CD4-positive, alpha-beta T cell treated with Interleukin-17A for 4 hours (primary cell): ENCODE measurements around the gene RNF214.
"Not testable (repeated sequence)": the region's sequence is repeated elsewhere in the genome, so short reads cannot be mapped to it uniquely, and the experiment has no call there.

Experiments used
- DNase-seq: peaks from one replicate; pipeline ENCODE4 v3.0.0-alpha.2; 2020; ENCODE audit warnings: mixed read lengths

The RNF214 gene

GRCh38 chr11:117198613-117199012, 33.9 kb upstream of the RNF214 start:
- DNase-seq, result no peak

DNA sequence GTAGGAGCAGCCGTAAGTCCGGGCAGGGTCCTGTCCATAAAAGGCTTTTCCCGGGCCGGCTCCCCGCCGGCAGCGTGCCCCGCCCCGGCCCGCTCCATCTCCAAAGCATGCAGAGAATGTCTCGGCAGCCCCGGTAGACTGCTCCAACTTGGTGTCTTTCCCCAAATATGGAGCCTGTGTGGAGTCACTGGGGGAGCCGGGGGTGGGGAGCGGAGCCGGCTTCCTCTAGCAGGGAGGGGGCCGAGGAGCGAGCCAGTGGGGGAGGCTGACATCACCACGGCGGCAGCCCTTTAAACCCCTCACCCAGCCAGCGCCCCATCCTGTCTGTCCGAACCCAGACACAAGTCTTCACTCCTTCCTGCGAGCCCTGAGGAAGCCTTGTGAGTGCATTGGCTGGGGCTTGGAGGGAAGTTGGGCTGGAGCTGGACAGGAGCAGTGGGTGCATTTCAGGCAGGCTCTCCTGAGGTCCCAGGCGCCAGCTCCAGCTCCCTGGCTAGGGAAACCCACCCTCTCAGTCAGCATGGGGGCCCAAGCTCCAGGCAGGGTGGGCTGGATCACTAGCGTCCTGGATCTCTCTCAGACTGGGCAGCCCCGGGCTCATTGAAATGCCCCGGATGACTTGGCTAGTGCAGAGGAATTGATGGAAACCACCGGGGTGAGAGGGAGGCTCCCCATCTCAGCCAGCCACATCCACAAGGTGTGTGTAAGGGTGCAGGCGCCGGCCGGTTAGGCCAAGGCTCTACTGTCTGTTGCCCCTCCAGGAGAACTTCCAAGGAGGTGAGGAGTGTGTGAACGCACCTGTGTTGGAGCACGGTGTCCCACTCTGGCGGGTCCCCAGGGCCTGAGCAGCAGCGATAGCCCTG, 33.2 kb upstream of the RNF214 start, which contains the start of gene TAGLN:
TSS of gene TAGLN (plus strand) at position 318 of the 863 bp plus-strand sequence. CDS start 3,644 bp downstream, outside the sequence.
- no peak for DNase-seq

DNA sequence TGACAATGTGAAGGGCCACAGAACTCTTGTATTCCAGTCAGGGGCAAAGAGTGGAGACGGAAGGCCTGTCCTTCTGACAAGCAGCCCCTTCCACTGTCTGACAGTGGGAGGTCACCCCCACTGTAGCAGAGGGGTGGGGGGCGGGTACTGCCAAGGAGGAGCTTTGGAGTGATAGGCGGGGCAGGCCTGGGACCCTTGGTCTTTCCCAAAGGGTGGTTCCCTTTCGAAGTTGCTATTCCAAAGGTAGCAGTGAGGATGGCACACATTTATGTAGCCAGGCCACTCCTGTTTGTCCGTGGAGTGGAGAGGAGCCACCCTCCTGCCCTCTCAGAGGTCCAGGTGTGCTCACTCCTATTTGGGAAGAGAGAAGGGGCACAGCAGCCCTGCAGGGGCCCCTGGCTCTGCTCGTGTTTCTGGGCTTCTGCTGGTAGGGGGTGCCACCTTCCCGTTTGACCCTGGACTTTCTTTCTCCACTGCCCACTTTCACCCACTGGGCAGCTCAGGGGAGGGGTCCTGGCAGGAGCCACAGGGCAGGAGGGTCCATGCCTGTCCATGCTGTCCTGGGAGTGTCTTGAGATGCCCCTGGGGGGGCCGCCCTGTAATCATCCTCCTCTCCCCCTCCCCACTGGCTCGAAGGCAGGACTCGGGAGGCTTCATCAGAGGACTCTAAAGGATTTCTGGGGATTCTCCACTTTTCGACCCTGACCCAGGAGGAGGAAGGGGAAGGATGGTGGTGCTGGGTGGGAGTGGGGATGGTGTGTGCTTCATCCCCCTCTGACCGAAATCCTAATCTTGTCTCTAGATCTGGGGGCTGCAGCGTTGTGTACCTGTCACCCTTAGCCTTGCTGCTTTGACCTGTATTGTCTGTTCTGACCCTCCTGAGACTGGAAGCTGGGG, 32.3 kb upstream of the RNF214 start:
- no peak for DNase-seq

DNA sequence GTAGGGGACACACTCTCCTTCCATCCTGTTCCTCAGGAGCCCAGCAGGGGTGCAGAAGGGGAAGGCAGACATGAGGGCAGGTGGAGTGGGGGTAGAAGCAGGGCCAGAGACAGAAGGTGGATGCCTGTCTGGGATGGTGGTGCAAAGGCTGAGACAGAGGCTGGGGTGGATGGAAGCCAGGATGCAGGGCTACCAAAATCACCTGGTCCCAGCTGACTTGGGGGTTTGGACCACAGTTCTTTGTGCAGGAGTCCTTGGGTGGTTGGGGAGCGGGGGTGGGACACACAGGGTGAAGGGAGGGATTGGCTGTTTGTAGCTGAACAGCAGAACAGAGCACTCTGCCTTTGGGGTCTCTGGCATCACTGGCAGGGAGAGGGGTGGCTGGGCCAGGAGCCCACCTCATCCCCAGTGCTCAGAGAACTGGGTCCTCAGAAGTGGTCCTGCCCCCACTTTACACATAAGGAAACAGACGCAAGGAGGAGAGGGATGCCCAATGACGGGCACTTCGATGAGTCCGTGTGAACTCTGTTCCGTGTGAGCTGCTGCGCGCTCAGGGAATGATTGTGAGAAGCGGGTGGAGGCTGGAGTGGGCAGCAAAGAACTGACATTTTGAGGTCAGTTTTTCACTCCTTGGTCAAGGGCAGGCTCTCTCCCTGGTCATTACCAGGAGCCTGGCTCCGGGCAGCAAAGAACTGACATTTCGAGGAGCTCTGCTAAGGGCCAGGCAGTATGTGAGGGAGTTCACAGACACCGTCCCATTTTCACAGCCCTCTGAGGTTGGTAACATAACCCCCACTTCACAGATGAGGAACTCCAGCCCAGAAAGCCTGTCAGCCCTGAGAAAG, 31.4 kb upstream of the RNF214 start:
- no peak for DNase-seq

DNA sequence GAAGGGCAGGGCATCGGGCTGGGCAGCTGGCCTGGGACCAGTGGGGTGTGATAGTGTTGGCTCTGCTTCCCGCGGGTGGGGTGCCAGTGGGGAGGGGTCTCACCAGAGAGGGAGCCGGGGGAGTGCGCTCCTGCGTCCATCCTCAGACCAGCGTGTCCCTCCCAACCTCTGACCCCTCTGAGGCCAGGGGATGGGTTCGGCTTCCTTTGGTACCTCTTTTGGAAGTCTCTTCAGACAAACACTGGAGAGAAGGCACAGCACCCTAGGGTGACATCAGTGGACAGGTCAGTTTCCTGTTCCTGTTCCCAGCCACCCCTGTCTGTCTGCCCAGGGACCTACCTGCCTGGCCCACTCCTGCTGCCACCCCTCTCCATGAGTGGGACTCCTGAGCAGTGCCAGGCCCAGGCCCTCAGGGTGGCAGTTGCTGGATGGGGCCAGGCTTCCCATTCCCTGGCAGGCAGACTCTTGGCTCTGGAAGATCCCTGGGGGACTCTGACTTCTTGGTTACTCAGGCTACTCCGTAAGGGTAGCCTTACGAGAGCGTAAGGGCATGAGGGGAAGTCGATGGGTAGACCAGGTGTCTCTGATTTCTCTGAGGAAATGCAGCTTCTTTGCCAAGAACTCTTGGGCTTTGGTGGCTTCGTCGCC, 30.7 kb upstream of the RNF214 start:
- DNase-seq, result no peak

DNA sequence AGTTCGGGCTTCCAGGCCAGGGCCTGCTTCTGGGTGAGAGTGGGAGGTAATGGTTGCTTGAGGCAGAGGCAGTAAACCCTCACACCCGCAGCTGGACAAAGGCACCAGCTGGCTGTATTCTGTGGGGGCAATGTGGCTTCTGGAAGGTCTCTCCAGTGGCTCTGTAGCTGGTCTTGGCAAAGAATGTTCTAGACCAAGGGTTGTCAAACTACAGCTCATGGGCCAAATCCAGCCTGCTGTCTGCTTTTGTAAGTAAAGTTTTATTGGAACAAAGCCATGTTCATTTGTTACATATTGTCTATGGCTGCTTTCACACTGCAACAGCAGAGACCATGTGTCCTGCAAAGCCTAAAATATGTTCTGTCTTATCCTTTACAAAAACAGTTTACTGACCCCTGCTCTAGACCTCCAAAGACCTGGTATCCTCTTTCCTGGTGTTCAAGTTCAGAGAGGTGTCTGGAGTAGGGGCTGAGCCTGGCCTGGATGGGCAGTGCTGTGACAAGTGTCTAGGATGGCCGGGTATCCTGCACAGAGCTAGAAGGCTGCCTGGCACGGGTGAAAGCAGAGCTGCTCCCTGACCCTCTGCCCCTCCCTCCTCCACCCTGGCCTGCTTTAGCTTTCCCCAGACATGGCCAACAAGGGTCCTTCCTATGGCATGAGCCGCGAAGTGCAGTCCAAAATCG, 29.9 kb upstream of the RNF214 start:
- DNase-seq, result no peak

DNA sequence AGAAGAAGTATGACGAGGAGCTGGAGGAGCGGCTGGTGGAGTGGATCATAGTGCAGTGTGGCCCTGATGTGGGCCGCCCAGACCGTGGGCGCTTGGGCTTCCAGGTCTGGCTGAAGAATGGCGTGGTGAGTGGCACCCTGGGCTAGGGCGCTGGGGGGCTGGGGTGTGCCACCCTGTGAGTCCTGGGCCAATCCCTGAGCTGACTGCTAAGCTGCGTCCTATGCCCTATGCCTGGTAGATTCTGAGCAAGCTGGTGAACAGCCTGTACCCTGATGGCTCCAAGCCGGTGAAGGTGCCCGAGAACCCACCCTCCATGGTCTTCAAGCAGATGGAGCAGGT, 29.4 kb upstream of the RNF214 start:
- DNase-seq, result no peak

GRCh38 chr11:117204283-117205080, 28.0 kb upstream of the RNF214 start:
- no peak for DNase-seq

DNA sequence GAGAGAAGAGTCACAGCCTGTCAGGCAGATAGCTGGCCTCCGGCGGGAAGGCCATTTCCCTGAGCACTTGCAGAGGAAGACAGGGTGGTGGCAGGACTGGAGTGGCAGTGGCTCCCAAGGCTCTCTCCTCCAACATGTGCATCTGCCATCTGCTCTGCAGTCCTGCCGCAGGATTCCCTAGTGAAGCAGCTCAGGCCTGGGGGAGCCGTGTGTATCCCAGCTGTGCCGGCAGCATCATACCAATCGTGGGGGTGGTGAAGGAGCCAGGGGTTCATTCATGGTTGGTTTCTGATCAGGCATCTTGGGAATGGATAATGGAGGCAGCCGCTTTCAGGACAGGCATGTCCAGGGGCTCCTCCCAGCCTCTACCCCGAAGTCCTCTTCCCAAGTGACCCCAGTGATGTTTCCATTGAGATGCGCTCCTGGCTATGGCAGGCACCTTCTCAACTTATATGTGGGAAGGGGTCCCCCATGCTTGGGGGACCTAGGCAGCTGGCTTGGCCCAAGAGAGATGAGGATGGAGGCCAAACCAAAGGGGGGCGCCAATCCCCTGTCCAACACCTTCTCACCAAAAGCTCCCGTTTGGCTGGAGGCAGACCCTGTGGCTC, 27.2 kb upstream of the RNF214 start:
- no peak for DNase-seq

GRCh38 chr11:117206111-117206510, 26.4 kb upstream of the RNF214 start:
- DNase-seq, result not testable (repeated sequence)

GRCh38 chr11:117206859-117207258, 25.6 kb upstream of the RNF214 start:
- not testable (repeated sequence) for DNase-seq

DNA sequence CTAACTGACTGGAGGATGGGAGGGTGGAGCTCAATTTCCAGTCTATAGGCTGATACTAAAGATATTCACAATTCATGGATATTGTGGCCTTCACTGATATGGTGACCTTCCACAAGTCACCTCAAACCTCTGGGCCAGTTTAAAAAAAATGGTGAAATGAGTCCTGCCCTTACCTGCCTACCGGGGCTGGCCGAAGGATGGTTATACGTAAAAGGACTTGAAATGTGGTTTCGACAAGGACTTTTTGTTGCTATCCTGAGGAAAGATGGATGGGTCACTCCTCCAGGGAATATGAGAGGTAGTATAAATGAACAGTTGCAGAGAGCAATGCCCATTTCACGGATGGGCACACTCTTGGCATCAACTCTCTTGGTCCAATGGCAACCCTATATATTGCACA, 25.0 kb upstream of the RNF214 start:
- not testable (repeated sequence) for DNase-seq

DNA sequence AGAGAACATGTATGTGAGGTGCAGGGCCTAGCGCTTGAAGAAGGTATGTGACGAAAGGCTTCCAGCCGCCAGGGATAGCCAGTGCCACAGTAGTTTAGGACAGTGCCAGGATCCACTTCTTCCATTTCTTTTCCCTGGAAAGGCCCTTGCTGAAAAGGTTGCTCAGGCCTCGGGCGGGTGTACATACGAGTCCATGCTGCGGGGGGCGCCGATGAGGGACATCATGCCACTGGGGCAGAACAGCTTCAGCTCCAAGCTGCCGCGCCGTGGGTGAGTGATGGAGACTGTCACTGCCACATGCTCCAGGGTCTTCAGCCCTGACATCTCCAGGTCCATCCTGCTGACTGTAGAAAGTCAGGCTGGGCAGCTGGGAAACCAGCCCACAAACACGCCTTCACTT, 23.8 kb upstream of the RNF214 start:
- DNase-seq, result not testable (repeated sequence)

DNA sequence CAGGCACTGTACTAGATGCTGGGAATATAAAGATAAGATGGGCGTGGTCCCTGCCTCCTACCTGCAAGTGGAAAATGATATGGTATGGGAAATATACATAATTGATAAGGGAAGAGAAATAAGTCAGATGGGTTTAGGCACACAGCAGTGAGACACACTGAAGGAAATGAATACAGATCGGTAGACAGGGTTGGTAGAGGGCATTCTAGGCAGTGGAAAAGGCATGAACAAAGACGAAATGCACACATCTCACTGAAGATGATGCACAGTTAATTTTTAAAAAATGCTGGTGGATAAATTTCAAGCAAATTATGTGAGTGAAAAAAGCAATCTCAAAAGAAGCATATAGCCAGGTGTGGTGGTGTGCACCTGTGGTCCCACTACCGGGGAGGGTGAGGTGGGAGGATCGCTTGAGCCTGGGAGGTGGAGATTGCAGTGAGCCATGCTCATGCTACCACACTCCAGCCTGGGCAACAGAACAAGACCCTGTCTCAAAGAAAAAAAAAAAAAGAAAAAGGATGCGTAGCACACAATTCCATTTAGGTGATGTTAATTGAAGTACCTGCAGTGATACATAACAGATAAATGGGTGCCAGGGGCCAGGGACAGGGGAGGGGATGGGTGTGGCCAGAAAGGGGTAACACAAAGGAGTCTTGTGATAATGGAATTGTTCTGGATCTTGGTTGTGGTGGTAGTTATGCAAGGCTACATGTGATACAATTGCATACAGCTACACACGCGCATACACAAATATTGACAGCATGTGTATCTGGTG, 22.9 kb upstream of the RNF214 start:
- not testable (repeated sequence) for DNase-seq

GRCh38 chr11:117210620-117211019, 21.9 kb upstream of the RNF214 start:
- DNase-seq, result no peak

DNA sequence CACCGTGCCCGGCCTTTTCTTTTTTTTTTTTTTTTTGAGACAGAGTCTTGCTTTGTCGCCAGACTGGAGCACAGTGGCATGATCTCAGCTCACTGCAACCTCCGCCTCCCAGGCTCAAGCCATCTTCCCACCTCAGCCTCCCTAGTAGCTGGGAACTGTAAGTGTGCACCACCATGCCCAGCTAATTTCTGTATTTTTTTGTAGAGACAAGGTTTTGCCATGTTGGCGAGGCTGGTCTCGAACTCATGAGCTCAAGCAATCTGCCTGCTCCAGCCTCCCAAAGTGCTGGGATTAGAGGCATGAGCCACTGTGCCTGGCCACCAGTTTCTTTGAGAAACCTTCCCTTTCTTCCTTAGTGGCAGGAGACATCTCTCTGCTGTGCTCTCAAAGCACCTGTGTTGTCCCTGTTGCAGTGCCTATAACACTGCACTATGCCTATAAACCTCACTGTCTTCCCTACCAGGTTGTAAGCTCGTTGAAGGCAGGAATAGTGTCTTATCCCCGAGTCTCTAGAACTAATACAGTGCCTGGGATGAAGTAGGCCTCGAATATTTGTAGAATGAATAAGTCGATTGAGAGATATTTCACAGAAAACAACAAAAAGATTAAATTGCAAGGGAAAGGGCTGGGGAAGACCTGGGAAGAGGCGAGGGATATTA, 19.6 kb upstream of the RNF214 start:
- DNase-seq, result no peak

DNA sequence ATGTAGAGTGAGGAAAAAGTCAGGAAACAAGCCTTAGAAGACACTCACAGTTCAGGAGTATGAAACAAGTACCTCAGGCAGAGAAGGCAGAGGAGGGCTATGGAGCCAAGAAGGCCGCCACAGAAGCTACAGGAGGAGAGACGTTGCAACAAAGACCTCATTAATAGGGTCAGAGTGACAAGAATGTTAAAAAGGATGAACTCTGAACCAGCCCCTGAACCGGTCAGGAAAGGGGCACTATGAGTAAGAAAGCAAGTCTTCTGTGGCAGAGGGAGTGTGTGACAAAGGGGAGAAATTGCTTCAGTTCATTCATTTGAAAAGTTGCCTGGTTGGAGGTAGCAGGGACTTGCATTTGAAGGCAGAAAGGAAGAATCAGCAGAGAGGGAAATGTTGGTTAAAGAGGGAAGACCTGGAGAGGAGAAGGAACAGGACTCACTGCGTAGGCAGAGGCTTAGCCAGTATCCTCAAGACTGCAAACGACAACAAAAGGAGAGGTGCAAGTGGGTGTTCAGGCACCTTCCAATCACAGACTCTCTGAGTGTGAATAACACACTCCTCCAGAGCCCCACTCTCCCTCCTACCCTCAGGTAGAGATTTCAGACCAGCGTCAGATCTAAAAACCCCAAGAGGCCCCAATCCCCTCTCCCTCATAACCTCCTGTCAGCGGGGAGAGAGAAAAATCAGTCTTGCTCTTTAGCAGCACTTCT, 17.9 kb upstream of the RNF214 start:
- DNase-seq, result no peak
